ENCODE results near the gene CDH22.

Gene CDH22

DNA sequence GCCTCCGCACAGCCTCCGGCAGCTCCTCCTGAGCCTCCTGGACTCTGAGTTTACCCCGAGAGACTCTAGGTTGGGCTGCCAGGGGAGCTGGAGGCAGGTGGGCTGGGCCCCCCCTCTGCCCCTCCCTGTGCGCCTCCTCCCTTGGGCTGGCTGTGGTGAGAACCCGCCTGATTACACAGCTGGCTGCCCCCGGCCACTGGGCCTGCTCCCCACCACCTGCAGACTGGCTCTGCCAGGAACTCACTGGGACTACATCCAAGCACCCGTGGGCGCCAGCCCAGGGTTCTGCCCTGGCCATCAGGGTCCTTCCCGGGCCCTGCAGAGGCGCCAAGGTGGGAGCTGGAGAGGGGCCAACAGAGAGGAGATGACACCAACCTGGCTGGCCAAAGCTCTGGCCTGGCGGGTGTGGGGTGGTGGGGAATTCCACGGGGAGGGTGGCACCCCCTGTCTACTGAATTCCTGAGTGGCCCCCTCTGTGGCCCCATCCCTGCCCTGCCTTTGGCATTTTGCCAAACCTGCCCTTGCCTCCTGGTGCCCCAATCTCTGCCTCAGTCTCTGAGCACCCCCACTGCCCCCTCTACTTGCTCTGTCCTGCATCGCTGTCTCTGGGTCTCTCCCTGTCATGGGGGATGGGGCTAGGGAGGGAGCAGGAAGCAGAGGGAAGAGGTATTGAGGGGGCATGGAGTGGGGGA is 21.9 kb upstream of the CDH22 start:
- TF ChIP-seq NFIC (IDR thresholded peaks at IDR 0.05) (peak; percentile 43; the same call in 1 of the 2 replicates), CEBPB (IDR thresholded peaks at IDR 0.05) (no peak), CREB1 (IDR thresholded peaks at IDR 0.05; ENCODE audit: low read depth) (no peak), FOXM1 (IDR thresholded peaks at IDR 0.05; ENCODE audit: borderline replicate concordance, low read depth) (no peak), EGR1 (IDR thresholded peaks at IDR 0.05) (no peak)
- TF ChIP-seq, protein P1, sequence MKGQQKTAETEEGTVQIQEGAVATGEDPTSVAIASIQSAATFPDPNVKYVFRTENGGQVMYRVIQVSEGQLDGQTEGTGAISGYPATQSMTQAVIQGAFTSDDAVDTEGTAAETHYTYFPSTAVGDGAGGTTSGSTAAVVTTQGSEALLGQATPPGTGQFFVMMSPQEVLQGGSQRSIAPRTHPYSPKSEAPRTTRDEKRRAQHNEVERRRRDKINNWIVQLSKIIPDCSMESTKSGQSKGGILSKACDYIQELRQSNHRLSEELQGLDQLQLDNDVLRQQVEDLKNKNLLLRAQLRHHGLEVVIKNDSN (IDR thresholded peaks at IDR 0.05) = no peak

GRCh38 chr20:46328200-46328882 is 20.0 kb upstream of the CDH22 start:
- TF ChIP-seq YY1 (IDR thresholded peaks at IDR 0.05; ENCODE audit: low read depth) = no peak
- TF ChIP-seq EP300 (IDR thresholded peaks at IDR 0.05; ENCODE audit: borderline replicate concordance) = no peak
- TF ChIP-seq REST (IDR thresholded peaks at IDR 0.05; ENCODE audit: low read depth) = no peak
- TF ChIP-seq TAF1 (IDR thresholded peaks at IDR 0.05; ENCODE audit: low read depth) = no peak
- no peak for TF ChIP-seq ZBTB7A (IDR thresholded peaks at IDR 0.05; ENCODE audit: low read depth)
- no peak for TF ChIP-seq RAD21 (IDR thresholded peaks at IDR 0.05; ENCODE audit: low read depth)
- TF ChIP-seq TCF12 (IDR thresholded peaks at IDR 0.05; ENCODE audit: low read depth) = no peak
- TF ChIP-seq, protein P2, sequence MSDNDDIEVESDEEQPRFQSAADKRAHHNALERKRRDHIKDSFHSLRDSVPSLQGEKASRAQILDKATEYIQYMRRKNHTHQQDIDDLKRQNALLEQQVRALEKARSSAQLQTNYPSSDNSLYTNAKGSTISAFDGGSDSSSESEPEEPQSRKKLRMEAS (IDR thresholded peaks at IDR 0.05) = no peak
- TF ChIP-seq, protein P1 (IDR thresholded peaks at IDR 0.05) = no peak
- TF ChIP-seq EGR1 (IDR thresholded peaks at IDR 0.05) = no peak
- TF ChIP-seq FOXM1 (IDR thresholded peaks at IDR 0.05; ENCODE audit: borderline replicate concordance, low read depth) = no peak
- no peak for TF ChIP-seq CREB1 (IDR thresholded peaks at IDR 0.05; ENCODE audit: low read depth)
- TF ChIP-seq TEAD4 (IDR thresholded peaks at IDR 0.05) = no peak
- TF ChIP-seq CEBPB (IDR thresholded peaks at IDR 0.05) = no peak

DNA sequence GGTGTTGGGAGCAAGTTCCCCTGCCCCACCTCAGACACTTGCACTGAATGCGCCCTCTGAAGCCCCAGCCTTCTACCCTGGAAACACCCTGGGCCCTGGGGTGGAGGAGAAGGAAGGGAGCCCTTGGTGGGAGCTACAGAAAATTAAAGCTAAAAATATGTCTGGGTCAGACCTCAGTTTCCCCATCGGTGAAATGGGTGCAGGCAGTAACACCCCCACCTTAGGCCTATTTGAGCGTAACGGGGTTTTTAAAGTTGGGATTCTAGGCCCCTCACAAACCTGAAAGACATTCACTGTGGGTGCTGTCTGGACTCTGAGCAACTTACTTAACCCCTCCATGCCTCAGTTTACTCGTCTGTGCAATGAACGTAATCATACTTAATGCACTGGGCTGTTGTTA is 19.3 kb upstream of the CDH22 start:
- TF ChIP-seq EGR1 (IDR thresholded peaks at IDR 0.05) = no peak
- no peak for TF ChIP-seq NFIC (IDR thresholded peaks at IDR 0.05)
- no peak for TF ChIP-seq ZBTB7A (IDR thresholded peaks at IDR 0.05; ENCODE audit: low read depth)
- TF ChIP-seq, protein P2 (IDR thresholded peaks at IDR 0.05) = no peak
- no peak for TF ChIP-seq TCF12 (IDR thresholded peaks at IDR 0.05; ENCODE audit: low read depth)
- no peak for TF ChIP-seq FOXM1 (IDR thresholded peaks at IDR 0.05; ENCODE audit: borderline replicate concordance, low read depth)
- no peak for TF ChIP-seq CEBPB (IDR thresholded peaks at IDR 0.05)
- TF ChIP-seq CREB1 (IDR thresholded peaks at IDR 0.05; ENCODE audit: low read depth) = no peak
- no peak for TF ChIP-seq TEAD4 (IDR thresholded peaks at IDR 0.05)
- no peak for TF ChIP-seq TAF1 (IDR thresholded peaks at IDR 0.05; ENCODE audit: low read depth)
- TF ChIP-seq REST (IDR thresholded peaks at IDR 0.05; ENCODE audit: low read depth) = no peak
- no peak for TF ChIP-seq YY1 (IDR thresholded peaks at IDR 0.05; ENCODE audit: low read depth)
- TF ChIP-seq, protein P1 (IDR thresholded peaks at IDR 0.05) = no peak
- TF ChIP-seq EP300 (IDR thresholded peaks at IDR 0.05; ENCODE audit: borderline replicate concordance) = no peak
- TF ChIP-seq RAD21 (IDR thresholded peaks at IDR 0.05; ENCODE audit: low read depth) = no peak

DNA sequence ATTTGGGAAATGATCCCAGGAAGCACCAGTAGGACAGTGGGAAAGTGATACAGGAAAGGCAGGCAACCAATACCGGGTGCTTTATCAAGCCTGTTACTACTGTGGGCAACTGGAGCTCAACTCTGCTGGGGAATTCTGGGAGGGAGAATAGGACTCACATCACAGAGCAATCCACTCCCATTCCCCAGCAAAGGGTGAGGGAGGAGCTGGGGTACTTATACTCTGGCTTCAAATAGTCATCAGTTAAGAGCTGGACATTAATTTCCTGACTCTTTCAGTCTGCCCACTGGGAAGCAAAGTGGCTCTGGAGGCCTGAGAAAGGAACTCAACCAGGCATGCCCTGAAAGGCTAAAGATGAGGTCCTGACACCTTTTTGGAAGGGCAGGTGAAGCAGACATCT is 17.5 kb upstream of the CDH22 start:
- TF ChIP-seq NFIC (IDR thresholded peaks at IDR 0.05) = no peak
- no peak for TF ChIP-seq CEBPB (IDR thresholded peaks at IDR 0.05)
- TF ChIP-seq TCF12 (IDR thresholded peaks at IDR 0.05; ENCODE audit: low read depth) = no peak

- TF ChIP-seq EGR1 (IDR thresholded peaks at IDR 0.05) (no peak), NFIC (IDR thresholded peaks at IDR 0.05) (no peak), RAD21 (IDR thresholded peaks at IDR 0.05; ENCODE audit: low read depth) (peak; percentile 35; the same call in 1 of the 2 replicates), CREB1 (IDR thresholded peaks at IDR 0.05; ENCODE audit: low read depth) (no peak)
- TF ChIP-seq, protein P2 (IDR thresholded peaks at IDR 0.05) = no peak
- TF ChIP-seq, protein P1 (IDR thresholded peaks at IDR 0.05) = no peak
Observed at GRCh38 chr20:46324960-46325703, 16.8 kb upstream of the CDH22 start.
